HG03025 (cell line): ENCODE data around the gene MYO1D.

Experiments
- ATAC-seq: cut with Tn5 transposase; IDR thresholded peaks from one replicate; pipeline ENCODE4 v1.9.1; 2021; ENCODE audit warnings: mild to moderate bottlenecking, moderate library complexity; ENCODE audit not compliant: unreplicated experiment, low FRiP score

MYO1D gene

DNA sequence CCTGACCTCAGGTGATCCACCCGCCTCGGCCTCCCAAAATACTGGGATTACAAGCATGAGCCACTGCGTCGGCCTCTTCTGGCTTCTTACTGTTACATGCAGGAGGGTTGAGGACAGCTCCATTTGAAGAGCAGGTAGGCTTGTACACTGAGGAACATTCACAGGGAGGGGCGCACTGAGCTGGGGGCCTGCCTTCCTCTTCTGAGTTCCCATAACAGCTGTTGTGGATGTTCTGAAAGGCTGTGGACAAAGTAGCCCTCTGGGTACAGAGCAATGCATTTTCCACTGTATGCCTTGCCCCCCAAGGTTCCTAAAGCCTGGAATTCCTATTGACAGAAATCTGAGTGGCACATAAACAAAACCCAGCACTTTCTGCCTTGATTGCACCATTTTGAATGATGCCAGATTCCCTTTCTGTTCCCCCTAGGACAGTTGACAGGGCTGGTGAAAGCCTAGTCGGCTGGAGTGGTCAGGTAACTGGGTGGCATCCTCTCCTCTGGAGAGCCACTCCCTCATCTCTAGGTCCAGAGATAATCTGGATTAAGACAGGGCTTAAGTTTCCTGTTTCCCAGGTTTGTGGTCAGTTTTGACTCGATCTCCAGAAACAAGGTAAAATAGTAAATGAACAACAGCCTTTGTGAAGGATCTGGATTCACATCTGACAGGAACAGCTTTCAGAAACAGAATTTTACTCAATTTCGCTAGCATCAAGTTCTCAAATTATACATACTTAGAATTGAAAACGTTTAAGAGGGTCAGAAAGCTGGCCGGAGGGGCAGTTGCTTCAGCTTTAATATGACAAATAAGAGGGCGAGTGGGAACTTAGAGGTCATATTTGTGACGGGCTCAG, 391.4 kb downstream of the MYO1D start:
- no peak for ATAC-seq

DNA sequence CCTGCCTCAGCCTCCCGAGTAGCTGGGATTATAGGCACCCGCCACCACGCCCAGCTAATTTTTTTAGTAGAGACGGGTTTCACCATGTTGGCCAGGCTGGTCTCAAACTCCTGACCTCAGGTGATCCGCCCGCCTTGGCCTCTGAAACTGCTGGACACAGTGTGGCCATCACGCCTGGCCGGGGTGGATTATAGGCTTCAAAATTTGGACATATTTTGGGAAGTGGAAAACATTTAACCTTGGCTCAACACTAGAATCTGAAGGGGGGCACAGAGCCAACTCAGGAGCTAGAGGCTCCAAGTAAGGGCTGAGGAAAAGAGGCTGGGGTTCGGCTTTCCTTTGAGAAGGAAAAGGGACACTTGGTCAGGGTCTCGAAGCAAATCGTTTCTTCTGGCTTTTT, 392.3 kb downstream of the MYO1D start:
- no peak for ATAC-seq

DNA sequence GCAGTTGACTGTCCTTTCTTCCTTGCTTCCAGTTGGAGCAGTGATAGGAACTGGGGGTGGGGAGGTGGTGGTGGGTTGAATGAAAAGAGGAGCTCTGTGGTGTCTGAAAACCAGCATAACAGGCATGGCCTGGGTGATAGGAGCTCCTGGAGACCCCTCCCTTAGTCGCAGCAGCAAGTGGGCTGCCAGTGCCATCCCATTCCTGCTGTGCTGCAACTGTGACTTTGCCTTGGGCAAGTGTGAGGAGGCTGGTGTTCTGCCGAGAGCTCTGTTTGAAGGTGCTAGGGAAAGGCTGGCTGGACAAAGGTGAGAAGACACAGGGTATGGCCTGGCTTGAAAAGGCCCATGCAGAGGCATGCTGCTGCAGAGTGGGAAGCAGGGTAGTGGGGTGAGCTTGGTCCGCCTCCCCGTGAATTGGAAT, 392.9 kb downstream of the MYO1D start:
- ATAC-seq, result no peak

DNA sequence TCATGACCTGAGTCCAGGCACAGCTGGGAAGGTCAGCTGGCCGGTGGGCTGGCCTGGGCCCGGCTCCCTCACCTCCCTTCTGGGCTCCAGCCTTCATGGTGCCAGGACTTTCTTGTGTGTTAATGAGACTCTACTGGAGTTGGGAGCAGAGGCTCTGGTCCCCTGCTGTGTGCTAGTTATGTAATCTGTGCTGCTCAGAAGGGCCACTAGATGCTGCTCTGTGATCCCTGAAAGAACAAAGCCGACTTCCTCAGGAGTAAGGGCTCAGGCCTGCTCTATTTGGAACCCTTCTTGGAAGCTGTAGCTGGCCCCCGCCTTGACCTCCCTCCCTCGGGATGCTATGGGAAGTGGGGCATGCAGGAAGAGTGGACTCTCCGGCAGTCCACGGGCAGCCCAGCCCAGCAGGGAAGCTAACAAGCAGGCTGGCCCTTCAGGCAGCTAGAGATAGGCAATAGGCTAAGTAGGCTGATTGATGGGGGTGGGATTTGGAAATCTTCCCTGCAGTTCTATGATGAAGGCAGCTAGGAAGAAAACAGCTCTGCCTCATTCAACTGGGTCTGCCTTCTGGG, 393.4 kb downstream of the MYO1D start:
- no peak for ATAC-seq

DNA sequence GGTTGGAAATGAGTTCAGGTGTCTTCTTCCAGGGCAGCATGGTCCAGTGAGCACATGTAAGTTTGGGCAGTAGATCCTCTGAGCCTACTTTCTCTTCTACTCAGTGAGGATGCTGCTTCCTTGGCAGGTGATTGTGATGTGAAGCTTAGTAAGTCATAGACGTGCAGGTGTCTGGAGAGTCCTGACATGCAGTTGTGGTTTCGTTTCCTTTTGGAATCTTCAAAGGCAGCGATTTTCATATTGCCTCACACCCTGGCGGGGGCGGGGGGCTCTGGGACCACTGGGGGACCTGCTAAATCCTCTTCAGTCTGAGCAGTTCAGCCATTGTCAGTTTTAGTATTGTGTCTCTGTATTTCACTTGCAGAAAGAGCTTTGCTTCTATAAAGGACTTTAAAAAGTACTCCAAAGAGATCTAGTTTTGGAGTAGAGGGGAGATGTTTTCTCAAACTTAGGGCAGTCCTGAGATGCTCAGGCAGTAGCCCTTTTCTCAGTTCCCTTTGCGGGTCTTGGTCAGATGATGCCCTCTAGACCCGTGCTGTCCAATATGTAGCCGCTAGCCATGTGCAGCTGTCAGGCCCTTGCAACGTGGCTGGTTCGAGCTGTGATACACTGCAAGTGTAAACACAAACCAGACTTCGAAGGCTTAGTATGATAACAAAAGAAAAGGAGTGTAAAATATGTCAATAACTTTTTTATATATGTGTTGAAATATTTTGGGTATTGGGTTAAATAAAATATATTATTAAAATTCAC, 394.2 kb downstream of the MYO1D start:
- no peak for ATAC-seq

DNA sequence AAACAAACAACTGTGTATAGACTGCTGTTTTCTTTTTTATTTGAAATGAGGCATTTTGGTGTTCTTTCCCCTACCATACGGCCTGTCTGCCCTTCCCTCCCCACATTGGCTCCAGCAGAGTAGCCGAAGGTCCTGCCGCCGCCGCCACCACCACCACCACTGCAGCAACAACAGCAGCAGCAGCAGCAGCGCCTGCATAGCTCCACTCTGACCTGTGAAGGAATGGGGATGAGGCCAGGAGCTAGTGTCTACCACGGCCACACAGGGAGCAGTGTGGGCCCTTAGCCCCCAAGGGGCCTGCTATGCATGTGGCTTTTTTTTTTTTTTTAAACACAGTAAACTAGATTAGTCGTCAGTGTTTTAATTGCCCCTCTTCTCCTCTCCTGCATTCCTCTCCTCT, 395.7 kb downstream of the MYO1D start:
- no peak for ATAC-seq

DNA sequence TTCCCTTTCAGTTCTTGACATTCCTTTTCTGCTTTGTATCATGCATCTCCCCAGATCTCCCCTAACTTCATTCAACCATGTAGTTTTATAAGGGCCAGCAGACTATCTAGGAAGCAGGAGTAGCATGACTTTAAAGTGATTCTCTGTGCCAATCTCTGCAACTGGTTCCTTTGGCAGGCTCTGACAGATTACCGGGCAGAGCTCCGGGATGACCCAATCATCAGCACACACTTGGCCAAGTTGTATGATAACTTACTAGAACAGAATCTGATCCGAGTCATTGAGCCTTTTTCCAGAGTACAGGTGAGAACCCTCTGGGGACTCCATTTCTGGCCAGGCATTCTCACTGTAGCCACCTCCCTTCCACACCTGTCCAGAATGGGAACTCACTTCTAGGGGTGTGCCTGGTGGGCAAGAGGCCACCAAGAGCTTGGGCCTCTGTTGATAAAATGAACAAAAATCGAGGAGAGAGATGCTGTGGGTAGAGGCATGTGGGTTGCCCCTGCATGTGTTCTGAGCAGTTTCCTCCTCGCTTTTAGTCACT, 397.8 kb downstream of the MYO1D start:
- ATAC-seq, result no peak

DNA sequence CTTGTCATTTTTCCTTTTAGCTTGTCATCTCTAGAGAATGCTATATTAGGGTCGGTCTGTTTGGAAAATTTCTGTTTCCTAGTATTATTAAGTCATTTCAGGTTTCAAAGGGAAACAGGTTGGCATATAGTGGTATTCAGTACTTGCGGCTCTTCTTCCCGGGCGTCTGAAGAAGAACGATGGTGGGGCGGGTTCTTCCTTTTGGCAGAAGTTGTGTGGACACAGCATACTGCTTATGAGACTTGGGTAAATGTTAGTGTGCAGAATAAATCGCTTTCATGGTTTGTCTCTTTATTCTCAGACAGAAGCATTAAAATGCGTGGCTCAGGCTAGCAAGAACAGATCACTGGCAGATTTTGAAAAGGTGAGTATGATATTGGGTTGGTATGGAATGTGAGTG, 399.7 kb downstream of the MYO1D start:
- no peak for ATAC-seq

DNA sequence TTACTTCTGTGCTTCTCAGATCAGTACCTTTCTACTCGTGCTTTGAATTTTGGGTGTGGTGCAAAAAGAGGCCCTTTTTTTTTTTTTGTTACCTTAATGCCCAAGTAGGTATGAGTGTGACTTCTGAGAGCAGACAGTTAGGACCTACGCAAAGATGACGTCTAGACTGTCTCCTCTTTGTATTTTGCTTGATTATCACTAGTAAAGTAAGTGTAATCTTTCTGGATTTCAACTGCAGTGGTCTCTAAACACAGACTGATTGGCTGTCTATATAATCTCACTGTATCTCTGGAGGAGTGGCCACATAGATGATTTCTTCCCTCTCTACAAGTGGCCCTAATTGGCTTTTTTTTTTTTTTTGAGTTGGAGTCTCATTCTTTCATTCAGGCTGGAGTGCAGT, 401.7 kb downstream of the MYO1D start:
- no peak for ATAC-seq

DNA sequence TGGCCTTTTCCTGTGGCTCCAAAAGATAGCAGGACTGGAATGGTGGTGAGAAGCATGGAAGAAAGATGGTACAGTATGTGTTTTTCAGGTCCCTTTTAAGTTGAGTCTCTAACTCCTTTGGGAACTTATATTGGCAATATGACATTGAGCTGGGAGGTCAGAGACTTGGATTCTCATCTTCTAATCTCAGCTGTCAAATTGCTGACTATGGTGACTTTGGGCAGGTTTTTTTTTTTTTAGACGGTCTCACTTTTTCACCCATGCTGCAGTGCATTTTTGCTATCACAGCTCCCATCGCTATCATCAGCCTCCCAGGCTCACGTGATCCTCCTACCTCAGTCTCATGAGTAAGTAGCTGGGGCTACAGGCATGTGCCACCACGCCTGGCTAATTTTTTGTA, 405.3 kb downstream of the MYO1D start:
- no peak for ATAC-seq

DNA sequence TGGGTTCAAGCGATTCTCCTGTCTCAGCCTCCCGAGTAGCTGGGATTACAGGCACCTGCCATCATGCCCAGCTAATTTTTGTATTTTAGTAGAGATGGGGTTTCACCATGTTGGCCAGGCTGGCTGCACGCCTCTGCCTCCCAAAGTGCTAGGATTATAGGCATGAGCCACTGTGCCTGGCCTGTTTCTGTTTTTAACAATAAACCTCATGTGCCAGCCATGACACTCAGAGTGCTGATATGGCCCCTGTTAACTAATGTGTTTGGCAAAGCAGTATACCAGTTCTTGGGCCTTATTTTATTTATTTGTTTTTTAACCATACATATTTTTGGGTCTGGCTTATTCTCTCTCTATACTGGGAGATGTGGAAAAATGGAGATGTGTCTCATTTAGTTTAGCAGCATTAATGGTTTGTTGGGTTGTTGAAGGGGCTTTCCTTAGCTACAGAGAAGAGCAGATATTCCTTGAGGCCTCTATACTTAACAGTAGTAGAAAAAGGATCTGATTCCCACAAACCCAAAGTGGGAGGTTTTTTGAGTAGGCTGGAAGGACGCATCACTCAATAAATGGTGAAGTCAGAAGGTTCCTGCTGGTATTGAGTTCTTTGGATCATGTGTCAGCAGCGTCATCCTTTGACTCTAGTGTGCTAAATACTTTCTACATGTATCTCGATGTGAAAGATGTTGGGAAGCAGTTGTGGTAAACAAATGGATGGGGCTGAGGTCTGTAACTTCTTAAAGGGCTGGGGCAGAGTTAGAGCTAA, 406.3 kb downstream of the MYO1D start:
- ATAC-seq, result no peak

DNA sequence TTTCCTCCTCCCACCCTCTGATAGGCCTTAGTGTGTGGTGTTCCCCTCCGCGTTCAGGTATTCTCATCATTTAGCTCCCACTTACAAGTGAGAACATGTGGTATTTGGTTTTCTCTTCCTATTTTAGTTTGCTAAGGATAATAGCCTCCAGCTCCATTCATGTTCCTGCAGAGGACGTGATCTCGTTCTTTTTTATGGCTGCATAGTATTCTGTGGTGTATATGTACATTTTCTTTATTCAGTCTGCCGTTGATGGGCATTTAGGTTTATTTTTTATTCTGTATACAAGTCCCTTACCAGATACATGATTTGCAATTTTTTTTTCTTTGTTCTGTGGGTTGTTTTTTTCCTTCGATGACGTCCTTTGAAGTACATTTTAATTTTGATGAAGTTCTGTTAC, 409.0 kb downstream of the MYO1D start:
- no peak for ATAC-seq

DNA sequence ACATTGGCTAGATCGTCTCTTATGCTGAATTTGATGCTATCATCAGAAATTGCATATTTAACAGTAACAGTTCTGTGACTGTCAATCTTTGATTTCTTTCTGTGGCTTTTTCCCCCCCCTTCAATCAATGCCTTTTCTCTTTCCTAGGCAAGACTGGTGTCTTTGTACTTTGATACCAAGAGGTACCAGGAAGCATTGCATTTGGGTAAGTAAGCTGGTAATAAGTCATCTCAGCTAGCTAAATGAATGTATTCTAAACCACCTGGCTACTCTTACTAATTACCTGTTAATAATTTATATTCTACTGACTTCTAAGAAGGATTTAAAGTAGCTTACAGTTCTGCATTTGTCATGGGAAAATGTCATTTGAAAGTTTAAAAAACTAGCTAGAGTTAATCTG, 412.6 kb downstream of the MYO1D start:
- no peak for ATAC-seq

DNA sequence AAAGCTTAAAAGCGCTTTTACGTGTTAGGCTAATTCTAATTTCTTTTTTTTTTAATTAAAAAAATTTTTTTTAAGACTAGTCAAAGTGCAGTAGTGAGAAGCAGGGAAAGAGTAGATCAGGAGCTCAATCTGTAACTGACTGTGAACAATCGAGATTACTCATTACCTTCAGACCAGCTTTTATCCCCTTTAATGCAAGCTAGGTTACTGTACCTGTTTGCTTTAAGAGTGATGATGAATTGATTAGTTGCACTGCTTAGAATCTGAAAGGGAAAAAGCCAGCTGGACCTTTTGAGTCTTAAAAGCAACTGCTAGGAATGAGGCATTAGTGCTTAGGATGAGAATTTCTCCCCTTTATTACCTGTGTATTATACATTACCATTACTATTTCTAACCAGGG, 413.6 kb downstream of the MYO1D start:
- no peak for ATAC-seq

DNA sequence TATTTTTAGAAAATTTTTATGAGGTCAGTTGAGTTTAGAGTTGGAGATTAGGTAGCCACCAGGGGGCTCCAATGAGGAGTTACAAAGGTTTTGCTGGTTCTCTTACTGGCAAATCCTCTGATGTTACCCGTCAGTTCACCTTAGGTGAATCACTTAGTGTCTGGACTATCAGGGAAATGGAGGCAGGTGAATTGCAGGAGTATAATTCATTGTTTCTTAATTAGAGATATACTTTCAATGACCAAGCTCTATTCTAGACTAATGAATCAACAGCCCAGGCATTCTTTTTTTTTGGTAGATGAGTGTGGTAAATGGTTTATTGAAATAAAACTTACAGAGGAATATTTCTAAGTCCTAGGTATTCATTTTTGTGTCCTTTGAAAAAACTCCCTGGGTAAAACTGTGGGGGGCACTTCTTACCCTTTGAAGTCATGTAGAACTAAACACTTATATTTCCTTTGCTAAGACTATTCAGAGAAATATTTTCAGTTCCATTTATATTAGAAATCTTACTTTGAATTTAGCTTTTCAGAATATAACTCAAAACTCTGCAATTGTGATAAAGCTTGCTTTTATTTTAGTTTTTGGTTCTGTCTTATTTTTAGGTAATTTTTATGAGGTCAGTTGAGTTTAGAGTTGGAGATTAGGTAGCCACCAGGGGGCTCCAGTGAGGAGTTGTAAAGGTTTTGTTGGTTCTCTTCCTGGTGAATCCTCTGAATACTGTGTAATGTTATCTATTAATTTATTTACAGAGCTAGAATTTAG, 414.9 kb downstream of the MYO1D start:
- no peak for ATAC-seq

DNA sequence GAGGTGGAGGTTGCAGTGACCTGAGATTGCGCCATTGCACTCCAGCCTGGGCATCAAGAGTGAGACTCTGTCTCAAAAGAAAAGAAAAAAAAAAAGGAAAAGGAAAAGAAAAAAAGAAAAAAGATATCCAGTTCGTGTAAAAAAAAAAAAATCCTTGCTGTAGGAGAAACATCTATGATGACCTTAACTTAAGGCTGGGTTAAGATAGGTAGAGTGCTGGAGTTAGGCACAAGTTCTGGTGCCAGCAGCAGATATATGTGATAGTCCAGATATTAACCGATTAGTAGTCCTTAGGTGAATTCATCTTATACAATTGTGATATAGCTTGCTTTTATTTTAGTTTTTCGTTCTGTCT, 415.4 kb downstream of the MYO1D start:
- ATAC-seq, result no peak

DNA sequence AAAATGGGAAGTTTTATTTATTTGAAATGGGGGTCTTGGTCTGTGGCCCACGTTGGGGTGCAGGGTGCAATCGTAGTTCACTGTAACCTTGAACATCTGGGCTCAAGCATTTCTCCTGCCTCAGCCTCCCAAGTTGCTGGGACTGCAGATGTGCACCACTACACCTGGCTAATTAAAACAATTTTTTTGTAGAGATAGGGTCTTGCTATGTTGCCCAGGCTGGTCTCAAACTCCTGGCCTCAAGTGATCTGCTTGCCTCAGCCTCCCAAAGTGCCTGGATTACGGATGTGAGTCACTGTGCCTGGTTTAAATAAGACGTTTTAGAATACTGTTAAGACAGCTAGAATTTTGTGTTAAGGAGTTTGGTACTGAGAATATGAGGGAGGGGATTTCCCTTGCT, 416.9 kb downstream of the MYO1D start:
- no peak for ATAC-seq

DNA sequence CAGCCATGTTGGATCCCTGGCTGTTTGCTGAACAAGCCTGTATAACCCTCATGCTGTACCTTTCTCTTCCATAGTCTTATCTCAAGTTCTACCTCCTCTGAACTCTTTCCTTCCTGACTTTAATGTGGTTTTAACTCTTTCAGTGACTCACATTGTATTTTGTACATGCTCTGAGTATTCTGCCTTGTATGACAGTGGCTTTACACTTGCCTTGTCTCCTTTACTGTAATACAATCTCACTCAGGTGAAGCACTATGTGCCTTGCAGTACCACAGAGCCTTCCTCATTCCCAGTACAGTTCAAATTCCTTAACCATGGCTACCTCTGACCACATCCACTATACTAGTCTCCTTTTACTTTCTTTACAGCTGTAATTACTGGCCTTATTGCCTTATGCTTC, 418.6 kb downstream of the MYO1D start:
- no peak for ATAC-seq

DNA sequence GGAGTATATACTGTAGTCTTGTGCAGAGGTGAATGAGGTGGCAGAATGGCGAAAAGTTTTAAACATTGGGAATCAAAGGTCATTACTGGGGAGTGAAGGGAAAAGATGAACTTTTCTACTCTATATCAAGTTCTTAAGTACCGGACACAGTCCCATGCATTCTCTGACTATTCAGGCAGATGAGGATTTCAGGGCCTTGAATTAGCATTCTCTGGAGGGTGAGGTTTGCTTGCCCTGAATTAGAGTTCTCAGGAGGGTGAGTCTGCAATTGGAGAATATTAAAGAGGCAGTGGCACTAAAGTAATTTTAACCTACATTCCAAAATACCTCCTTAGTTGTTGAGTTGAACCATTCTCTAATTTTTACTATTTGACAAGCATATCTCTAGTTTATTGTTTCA, 423.6 kb downstream of the MYO1D start:
- no peak for ATAC-seq

DNA sequence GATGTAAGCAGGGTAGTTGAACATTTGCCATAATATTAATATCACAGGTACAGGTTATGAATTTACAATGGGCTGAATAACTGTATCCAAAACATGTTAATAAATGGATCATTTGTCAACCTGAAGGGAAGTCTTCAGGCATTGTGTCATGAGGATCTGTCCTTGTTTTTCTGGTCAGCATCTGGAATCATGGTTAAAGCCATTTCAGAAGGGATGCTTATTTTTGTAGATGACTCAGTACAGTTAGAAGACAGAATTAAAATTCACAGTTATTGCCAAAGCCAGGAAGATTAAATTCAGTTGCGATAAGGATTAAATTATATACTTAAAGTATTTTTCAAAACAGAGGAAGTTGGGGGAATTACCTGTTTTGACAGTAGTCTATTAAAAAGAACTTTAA, 424.6 kb downstream of the MYO1D start:
- ATAC-seq, result no peak
